ENCODE data around the gene STAM.

GRCh38 chr10:17606547-17607040, 37.4 kb upstream of the STAM start:
- no peak for TF ChIP-seq EZH2phosphoT487 (IDR thresholded peaks at IDR 0.05; ENCODE audit: borderline replicate concordance, low read depth, low read length)
- no peak for TF ChIP-seq CTCF (conservative IDR thresholded peaks at IDR 0.05; ENCODE audit: low read length)
